ENCODE measurements around the gene SPOP. TPM values are rescaled to one million over a fixed set of nuclear protein-coding genes. Genes with fewer than 3 reads are reported as not detected.

The SPOP gene
- total RNA-seq, 4 donors from 2014 or later = 33.7 to 73.5 (median 50.4) TPM

DNA sequence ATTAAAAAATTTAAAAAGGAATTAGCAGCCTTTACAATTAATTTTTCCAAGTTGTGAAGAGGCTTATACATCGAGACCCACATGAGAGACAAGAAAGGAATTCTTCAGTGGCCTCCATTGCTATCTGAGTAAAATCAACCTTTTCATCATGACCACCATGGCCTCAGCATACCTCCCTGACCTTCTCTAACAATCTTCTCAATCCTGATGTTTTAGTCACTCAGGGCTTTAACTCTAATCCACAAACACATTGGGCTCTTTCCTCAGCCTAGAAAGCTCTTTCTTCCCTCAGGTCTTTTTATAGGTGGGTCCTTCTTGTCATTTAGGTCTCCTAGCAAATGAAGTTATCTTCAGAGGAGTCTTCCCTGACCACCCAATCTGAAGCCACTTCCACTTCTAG, 46.4 kb downstream of the SPOP start:
- TF ChIP-seq, protein P1, sequence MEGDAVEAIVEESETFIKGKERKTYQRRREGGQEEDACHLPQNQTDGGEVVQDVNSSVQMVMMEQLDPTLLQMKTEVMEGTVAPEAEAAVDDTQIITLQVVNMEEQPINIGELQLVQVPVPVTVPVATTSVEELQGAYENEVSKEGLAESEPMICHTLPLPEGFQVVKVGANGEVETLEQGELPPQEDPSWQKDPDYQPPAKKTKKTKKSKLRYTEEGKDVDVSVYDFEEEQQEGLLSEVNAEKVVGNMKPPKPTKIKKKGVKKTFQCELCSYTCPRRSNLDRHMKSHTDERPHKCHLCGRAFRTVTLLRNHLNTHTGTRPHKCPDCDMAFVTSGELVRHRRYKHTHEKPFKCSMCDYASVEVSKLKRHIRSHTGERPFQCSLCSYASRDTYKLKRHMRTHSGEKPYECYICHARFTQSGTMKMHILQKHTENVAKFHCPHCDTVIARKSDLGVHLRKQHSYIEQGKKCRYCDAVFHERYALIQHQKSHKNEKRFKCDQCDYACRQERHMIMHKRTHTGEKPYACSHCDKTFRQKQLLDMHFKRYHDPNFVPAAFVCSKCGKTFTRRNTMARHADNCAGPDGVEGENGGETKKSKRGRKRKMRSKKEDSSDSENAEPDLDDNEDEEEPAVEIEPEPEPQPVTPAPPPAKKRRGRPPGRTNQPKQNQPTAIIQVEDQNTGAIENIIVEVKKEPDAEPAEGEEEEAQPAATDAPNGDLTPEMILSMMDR (IDR thresholded peaks at IDR 0.05) = no peak
- DNase-seq (ENCODE audit: low spot score) = no peak
- ATAC-seq (ENCODE audit: low FRiP score) = no peak

- ATAC-seq (ENCODE audit: low FRiP score) (no peak), DNase-seq (ENCODE audit: low spot score) (no peak)
- TF ChIP-seq, protein P1 (IDR thresholded peaks at IDR 0.05) = no peak
Observed at GRCh38 chr17:49630113-49630900, 47.6 kb downstream of the SPOP start.

DNA sequence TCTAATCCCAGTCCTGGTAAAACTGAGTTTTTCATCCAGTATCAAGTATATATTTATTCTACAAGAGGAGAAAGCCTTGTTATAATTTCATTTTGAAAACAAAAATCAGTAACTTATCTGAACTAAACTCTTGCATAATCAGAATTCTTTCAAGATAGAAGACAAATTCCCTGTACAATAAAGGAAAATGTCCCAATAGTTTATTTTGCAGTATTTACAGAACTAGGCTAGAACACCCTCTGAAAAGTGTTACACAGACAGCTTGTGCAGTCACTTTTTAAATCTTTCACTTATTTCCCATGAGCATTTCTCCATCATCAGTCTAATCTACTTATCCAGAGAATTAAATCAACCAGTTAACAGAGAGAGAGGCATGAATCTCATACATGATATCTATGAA, 48.5 kb downstream of the SPOP start:
- TF ChIP-seq, protein P1 (IDR thresholded peaks at IDR 0.05) = no peak
- DNase-seq (ENCODE audit: low spot score) (no peak), ATAC-seq (ENCODE audit: low FRiP score) (no peak)

GRCh38 chr17:49624896-49625295, 53.0 kb downstream of the SPOP start:
- no peak for ATAC-seq (ENCODE audit: low FRiP score)
- DNase-seq (ENCODE audit: low spot score) = no peak
- TF ChIP-seq, protein P1 (IDR thresholded peaks at IDR 0.05) = no peak

GRCh38 chr17:49621946-49622529, 55.9 kb downstream of the SPOP start:
- TF ChIP-seq, protein P1 (IDR thresholded peaks at IDR 0.05) = no peak
- ATAC-seq (ENCODE audit: low FRiP score) = no peak

DNA sequence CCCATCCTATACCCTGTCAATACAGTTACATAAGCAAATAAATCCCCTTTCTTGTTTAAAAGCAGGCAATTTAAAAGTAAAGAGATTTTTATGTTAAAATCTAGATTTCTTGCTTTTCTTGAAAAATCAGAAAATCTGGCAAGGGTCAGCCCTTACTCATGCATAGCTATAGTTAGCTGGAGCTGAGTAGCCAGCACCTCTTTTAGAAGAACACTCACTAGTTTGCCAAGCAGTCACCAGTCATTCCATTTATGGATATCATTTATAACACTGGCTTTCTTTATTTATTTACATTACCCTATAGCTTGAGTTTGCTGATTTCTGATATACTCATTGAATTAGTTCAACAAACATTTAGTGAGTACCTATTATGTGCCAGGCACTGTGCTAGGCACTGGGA, 56.5 kb downstream of the SPOP start:
- no peak for ATAC-seq (ENCODE audit: low FRiP score)
- no peak for DNase-seq (ENCODE audit: low spot score)
- TF ChIP-seq, protein P1 (IDR thresholded peaks at IDR 0.05) = no peak

More at GRCh38 chr17:49621946-49622529, 55.9 kb downstream of the SPOP start:
- DNase-seq (ENCODE audit: low spot score) = no peak

Data from omental fat pad (tissue), 4 donors.